ENCODE measurements around the gene PCIF1.
A peak's percentile ranks its signal among the peaks of the same experiment; 100 is the strongest.
"Not testable (repeated sequence)": the region's sequence is repeated elsewhere in the genome, so short reads cannot be mapped to it uniquely, and the experiment has no call there.

The PCIF1 gene

DNA sequence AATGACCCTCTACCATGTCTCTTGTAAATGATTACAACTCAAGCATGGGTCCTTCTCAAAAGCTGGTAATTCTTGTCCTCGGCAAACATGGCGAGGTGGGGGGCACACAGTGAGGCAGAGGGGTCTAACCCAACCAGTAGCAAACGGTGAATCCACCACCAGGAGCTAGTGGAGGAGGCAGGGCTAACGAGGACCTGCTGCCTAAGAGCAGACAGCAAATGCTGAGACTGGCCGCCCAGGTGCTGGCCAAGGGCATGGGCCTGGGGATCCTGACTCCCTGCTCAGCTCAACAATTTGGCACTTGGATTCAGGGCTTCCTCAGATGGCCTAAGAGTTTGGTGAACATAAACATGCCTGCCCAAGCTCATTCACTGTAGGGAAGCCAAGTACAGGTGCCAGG, 18.4 kb downstream of the PCIF1 start:
- no peaks in the 10 kb centered on the region for H3K27me3 ChIP-seq (ENCODE audit: insufficient read depth, poor library complexity, severe bottlenecking)
- no peak overlapping the region for H3K27ac ChIP-seq (ENCODE audit: poor library complexity, severe bottlenecking)
- ATAC-seq (ENCODE audit: low read depth) = no peak
- H3K4me1 ChIP-seq (ENCODE audit: insufficient read depth, poor library complexity, severe bottlenecking) = no peaks in the 10 kb centered on the region
- peaks cover 76% of the 10 kb centered on the region for H3K36me3 ChIP-seq (ENCODE audit: low read depth)
- TF ChIP-seq, protein P1, sequence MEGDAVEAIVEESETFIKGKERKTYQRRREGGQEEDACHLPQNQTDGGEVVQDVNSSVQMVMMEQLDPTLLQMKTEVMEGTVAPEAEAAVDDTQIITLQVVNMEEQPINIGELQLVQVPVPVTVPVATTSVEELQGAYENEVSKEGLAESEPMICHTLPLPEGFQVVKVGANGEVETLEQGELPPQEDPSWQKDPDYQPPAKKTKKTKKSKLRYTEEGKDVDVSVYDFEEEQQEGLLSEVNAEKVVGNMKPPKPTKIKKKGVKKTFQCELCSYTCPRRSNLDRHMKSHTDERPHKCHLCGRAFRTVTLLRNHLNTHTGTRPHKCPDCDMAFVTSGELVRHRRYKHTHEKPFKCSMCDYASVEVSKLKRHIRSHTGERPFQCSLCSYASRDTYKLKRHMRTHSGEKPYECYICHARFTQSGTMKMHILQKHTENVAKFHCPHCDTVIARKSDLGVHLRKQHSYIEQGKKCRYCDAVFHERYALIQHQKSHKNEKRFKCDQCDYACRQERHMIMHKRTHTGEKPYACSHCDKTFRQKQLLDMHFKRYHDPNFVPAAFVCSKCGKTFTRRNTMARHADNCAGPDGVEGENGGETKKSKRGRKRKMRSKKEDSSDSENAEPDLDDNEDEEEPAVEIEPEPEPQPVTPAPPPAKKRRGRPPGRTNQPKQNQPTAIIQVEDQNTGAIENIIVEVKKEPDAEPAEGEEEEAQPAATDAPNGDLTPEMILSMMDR (IDR thresholded peaks at IDR 0.05; ENCODE audit: poor library complexity, severe bottlenecking) = no peak
- H3K4me3 ChIP-seq (ENCODE audit: severe bottlenecking) = no peak overlapping the region
- no peaks in the 10 kb centered on the region for H3K9me3 ChIP-seq (ENCODE audit: severe bottlenecking)
- DNase-seq (ENCODE audit: low spot score) = no peak

- no peak for ATAC-seq (ENCODE audit: low read depth)
- Histone ChIP-seq H3K9me3 (ENCODE audit: severe bottlenecking) (no peaks in the 10 kb centered on the region), H3K27me3 (ENCODE audit: insufficient read depth, poor library complexity, severe bottlenecking) (no peaks in the 10 kb centered on the region), H3K4me1 (ENCODE audit: insufficient read depth, poor library complexity, severe bottlenecking) (no peaks in the 10 kb centered on the region), H3K36me3 (ENCODE audit: low read depth) (peaks cover 75% of the 10 kb centered on the region), H3K4me3 (ENCODE audit: severe bottlenecking) (no peak overlapping the region), H3K27ac (ENCODE audit: poor library complexity, severe bottlenecking) (no peak overlapping the region)
- TF ChIP-seq, protein P1 (IDR thresholded peaks at IDR 0.05; ENCODE audit: poor library complexity, severe bottlenecking) = no peak
- peak; percentile 79 for DNase-seq (ENCODE audit: low spot score)
Observed at GRCh38 chr20:45953672-45954071, 19.2 kb downstream of the PCIF1 start.

- not testable (repeated sequence) for H3K4me3 ChIP-seq (ENCODE audit: severe bottlenecking); H3K4me1 ChIP-seq (ENCODE audit: insufficient read depth, poor library complexity, severe bottlenecking); H3K27me3 ChIP-seq (ENCODE audit: insufficient read depth, poor library complexity, severe bottlenecking); H3K27ac ChIP-seq (ENCODE audit: poor library complexity, severe bottlenecking); ATAC-seq (ENCODE audit: low read depth); H3K9me3 ChIP-seq (ENCODE audit: severe bottlenecking)
- peak; percentile 34 for DNase-seq (ENCODE audit: low spot score)
- peaks cover 75% of the 10 kb centered on the region for H3K36me3 ChIP-seq (ENCODE audit: low read depth)
Observed at GRCh38 chr20:45956326-45956725, 21.8 kb downstream of the PCIF1 start.

DNA sequence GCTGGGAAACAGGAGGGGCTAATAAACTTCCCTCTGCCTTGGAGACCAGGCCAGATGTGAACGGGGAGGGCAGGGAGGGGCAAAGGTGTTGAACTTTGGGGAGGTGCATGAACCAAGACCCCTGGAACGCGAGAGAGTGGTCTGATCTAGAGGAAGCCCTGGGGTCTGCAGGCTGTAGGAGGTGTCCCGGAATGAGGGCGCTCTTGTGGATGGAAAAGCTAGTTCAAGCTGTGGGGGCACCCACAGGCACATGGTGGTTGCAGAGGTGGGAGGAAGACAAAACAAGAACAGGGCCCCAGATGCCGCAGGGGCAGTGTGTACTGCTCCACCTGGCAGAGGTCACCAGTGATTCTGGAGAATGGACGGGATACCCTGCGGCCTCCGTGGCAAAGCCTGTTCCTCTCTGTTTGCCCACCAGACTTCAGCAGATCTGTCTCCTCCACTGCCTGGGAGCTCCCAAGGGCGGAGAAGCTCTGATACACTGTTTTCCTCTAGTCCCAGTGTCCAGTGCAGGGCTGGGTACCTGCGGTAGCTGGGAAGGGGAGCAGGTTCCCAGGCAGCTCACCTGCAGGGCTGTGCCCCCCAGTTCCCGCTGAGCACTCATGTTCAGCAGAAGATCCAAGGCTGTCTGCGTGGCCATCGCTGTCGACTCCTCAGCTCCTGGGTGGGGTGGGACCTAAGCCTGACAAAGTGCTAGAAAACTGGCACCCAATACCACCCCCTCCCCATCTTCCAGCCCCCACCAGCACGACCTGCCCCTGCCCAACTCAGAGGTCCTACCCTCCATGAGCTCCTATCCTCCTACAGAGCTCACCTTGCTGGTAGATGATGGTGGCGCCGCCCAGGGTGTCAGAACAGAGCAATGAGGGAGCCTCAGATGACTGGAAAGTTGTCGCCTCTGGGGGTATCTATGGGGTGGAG, 22.8 kb downstream of the PCIF1 start:
- Histone ChIP-seq H3K4me1 (ENCODE audit: insufficient read depth, poor library complexity, severe bottlenecking) (no peaks in the 10 kb centered on the region), H3K27me3 (ENCODE audit: insufficient read depth, poor library complexity, severe bottlenecking) (no peaks in the 10 kb centered on the region), H3K9me3 (ENCODE audit: severe bottlenecking) (no peaks in the 10 kb centered on the region), H3K36me3 (ENCODE audit: low read depth) (peaks cover 75% of the 10 kb centered on the region), H3K4me3 (ENCODE audit: severe bottlenecking) (no peak overlapping the region), H3K27ac (ENCODE audit: poor library complexity, severe bottlenecking) (no peak overlapping the region)
- DNase-seq (ENCODE audit: low spot score) = peak; percentile 75
- TF ChIP-seq, protein P1 (IDR thresholded peaks at IDR 0.05; ENCODE audit: poor library complexity, severe bottlenecking) = no peak
- ATAC-seq (ENCODE audit: low read depth) = no peak

DNA sequence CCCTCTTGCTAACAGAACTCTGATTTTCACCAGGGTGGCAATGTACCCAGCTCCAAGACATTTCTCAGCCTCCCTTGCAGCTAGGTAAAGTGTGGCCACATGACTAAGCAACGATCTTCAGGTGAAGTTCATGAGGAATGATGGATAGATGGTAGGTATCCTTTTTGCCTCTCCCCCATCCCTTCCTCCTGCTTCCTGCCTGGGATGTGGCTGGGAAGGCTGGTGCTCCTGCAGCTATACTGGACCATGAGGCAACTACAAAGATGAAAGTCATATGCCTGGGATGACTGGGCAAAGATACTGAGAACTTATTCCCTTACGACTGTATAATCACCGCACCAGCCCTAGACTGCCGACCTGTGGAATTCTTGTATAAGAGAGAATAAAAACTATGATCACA, 24.1 kb downstream of the PCIF1 start:
- TF ChIP-seq, protein P1 (IDR thresholded peaks at IDR 0.05; ENCODE audit: poor library complexity, severe bottlenecking) = no peak
- DNase-seq (ENCODE audit: low spot score) (peak; percentile 23), ATAC-seq (ENCODE audit: low read depth) (no peak)
- H3K4me1 ChIP-seq (ENCODE audit: insufficient read depth, poor library complexity, severe bottlenecking) = no peaks in the 10 kb centered on the region
- H3K27me3 ChIP-seq (ENCODE audit: insufficient read depth, poor library complexity, severe bottlenecking) = no peaks in the 10 kb centered on the region
- H3K36me3 ChIP-seq (ENCODE audit: low read depth) = peaks cover 75% of the 10 kb centered on the region
- no peak overlapping the region for H3K4me3 ChIP-seq (ENCODE audit: severe bottlenecking)
- no peak overlapping the region for H3K27ac ChIP-seq (ENCODE audit: poor library complexity, severe bottlenecking)
- H3K9me3 ChIP-seq (ENCODE audit: severe bottlenecking) = no peaks in the 10 kb centered on the region
